HepG2 (cell line): ENCODE measurements around the gene ZFYVE27. TPM values are rescaled to one million over a fixed set of nuclear protein-coding genes. Genes with fewer than 3 reads are reported as not detected.

Experiments
- CBX1 ChIP-seq: IDR thresholded peaks from one replicate; pipeline ENCODE4 v1.6.1; 2016; ENCODE audit warnings: antibody characterized with exemption, low read depth
- ESRRA ChIP-seq: sonication (generic); formaldehyde crosslinking; IDR thresholded peaks from 2 replicates; pipeline ENCODE4 v1.5.1; 2020; ENCODE audit warnings: mild to moderate bottlenecking, low read depth, missing genetic modification reagents
- FOXA1 ChIP-seq, 2 experiments: fragments of 450-650 bp in 1 of 2; sonication (generic) in 1 of 2; formaldehyde crosslinking in 1 of 2; IDR thresholded peaks; 2 replicates each; pipeline versions ENCODE4 v1.4.0 to v1.6.1; 2016 to 2020; ENCODE audit warnings: missing genetic modification reagents in 1 of 2
- FUBP1 ChIP-seq: sonication (generic); formaldehyde crosslinking; IDR thresholded peaks from 2 replicates; pipeline ENCODE4 v1.5.1; 2020; ENCODE audit warnings: missing genetic modification reagents, mild to moderate bottlenecking, borderline replicate concordance
- HINFP ChIP-seq: sonication (generic); formaldehyde crosslinking; IDR thresholded peaks from 2 replicates; pipeline ENCODE4 v1.4.0; 2020; ENCODE audit warnings: low read depth, mild to moderate bottlenecking, missing genetic modification reagents
- JDP2 ChIP-seq: sonication (generic); formaldehyde crosslinking; IDR thresholded peaks from 2 replicates; pipeline ENCODE4 v1.8.1; 2022; ENCODE audit warnings: missing genetic modification reagents, borderline replicate concordance
- KDM6A ChIP-seq: IDR thresholded peaks from 2 replicates; pipeline ENCODE4 v1.6.1; 2016; ENCODE audit warnings: low read depth
- LCORL ChIP-seq, 2 experiments: fragments of 450-650 bp in 1 of 2; sonication (generic) in 1 of 2; formaldehyde crosslinking in 1 of 2; IDR thresholded peaks; 2 replicates each; pipeline versions ENCODE4 v1.5.0 to v1.6.1; 2017 to 2020; ENCODE audit warnings: antibody characterized with exemption in 1 of 2, missing genetic modification reagents in 1 of 2
- NR2C2 ChIP-seq: sonication (generic); formaldehyde crosslinking; IDR thresholded peaks from 2 replicates; pipeline ENCODE4 v1.4.0; 2020; ENCODE audit warnings: missing genetic modification reagents, mild to moderate bottlenecking, moderate library complexity, borderline replicate concordance
- PLRG1 ChIP-seq: fragments of 450-650 bp; conservative IDR thresholded peaks from 2 replicates; pipeline ENCODE4 v1.6.1; 2016
- SKIL ChIP-seq: sonication (generic); formaldehyde crosslinking; IDR thresholded peaks from 2 replicates; pipeline ENCODE4 v1.8.0; 2022; ENCODE audit warnings: missing genetic modification reagents, mild to moderate bottlenecking, moderate library complexity, borderline replicate concordance
- SYNCRIP ChIP-seq: fragments of 200-400 bp; formaldehyde crosslinking; IDR thresholded peaks from 2 replicates; pipeline ENCODE4 v1.6.1; 2018; ENCODE audit warnings: mild to moderate bottlenecking, low read depth, low read length; ENCODE audit not compliant: insufficient read depth
- TCF7L2 ChIP-seq: IDR thresholded peaks from 2 replicates; pipeline ENCODE4 v1.6.1; 2011; ENCODE audit warnings: mild to moderate bottlenecking, low read depth, low read length, moderate library complexity
- ZBTB25 ChIP-seq: IDR thresholded peaks from 2 replicates; pipeline ENCODE4 v1.6.1; 2018; ENCODE audit warnings: missing genetic modification reagents
- ZMYM3 ChIP-seq: sonication (generic); formaldehyde crosslinking; IDR thresholded peaks from 2 replicates; pipeline ENCODE4 v1.5.1; 2020; ENCODE audit warnings: mild to moderate bottlenecking, missing genetic modification reagents
- ZNF256 ChIP-seq: sonication (generic); formaldehyde crosslinking; conservative IDR thresholded peaks from 2 replicates; pipeline ENCODE4 v1.4.0; 2020; ENCODE audit warnings: missing genetic modification reagents
- ZNF350 ChIP-seq: sonication (generic); formaldehyde crosslinking; IDR thresholded peaks from 2 replicates; pipeline ENCODE4 v1.4.0; 2020; ENCODE audit warnings: mild to moderate bottlenecking, low read depth, missing genetic modification reagents, borderline replicate concordance
- ZNF451 ChIP-seq: sonication (generic); formaldehyde crosslinking; IDR thresholded peaks from 2 replicates; pipeline ENCODE4 v1.5.0; 2020; ENCODE audit warnings: mild to moderate bottlenecking, missing genetic modification reagents
- ZNF770 ChIP-seq: sonication (generic); formaldehyde crosslinking; IDR thresholded peaks from 2 replicates; pipeline ENCODE4 v1.5.0; 2020; ENCODE audit warnings: mild to moderate bottlenecking, missing genetic modification reagents
- ZSCAN25 ChIP-seq: sonication (generic); formaldehyde crosslinking; IDR thresholded peaks from 2 replicates; pipeline ENCODE4 v1.8.0; 2022; ENCODE audit warnings: mild to moderate bottlenecking, missing genetic modification reagents
- polyA plus RNA-seq, 8 experiments: library from polyadenylated mRNA; depleted of rRNA in 3 of 8; stranded (reverse) in 7 of 8; unstranded in 1 of 8; fragments of >200 nt; fragmentation: Illumina TruSeq in 4 of 8; extraction: Trizol in 4 of 8; gene quantifications; 2 replicates each; pipeline versions ENCODE4 v1.2.1 to v1.2.3, GENCODE V29; 2011 to 2016; ENCODE audit warnings: low read depth in 4 of 8, missing spikeins in 1 of 8, mixed read lengths in 1 of 8; ENCODE audit not compliant: insufficient read depth in 1 of 8
- total RNA-seq, 5 experiments: library from RNA; depleted of rRNA; stranded (reverse); fragments of >200 nt; fragmentation: Illumina TruSeq; extraction: Trizol; gene quantifications; 2 replicates each; pipeline ENCODE4 v1.2.3, GENCODE V29; 2016; ENCODE audit warnings: low read depth in 1 of 5

Gene ZFYVE27
- total and polyA plus RNA-seq, 2 of the 13 experiments (the other 11 are each of a cell fraction or from before 2014, with no cell fraction given), result 19.7 to 20.5 TPM

- peak; percentile 66; the same call in 1 of the 2 replicates for TF ChIP-seq ZNF350 (CRISPR knock-in tag)
- no peak for TF ChIP-seq LCORL (IDR thresholded peaks at IDR 0.05)
- TF ChIP-seq LCORL (CRISPR knock-in tag; IDR thresholded peaks at IDR 0.05), result peak; percentile 83
- TF ChIP-seq PLRG1, result no peak
- TF ChIP-seq ESRRA (CRISPR knock-in tag), result peak; percentile 100
- peak; percentile 72 for TF ChIP-seq CBX1
- TF ChIP-seq ZNF770, result 0 out of 2 replicates have a peak, but pooled peaks have one; percentile 29
- peak; percentile 67 for TF ChIP-seq KDM6A (CRISPR knock-in tag)
- no peak; the same call in 1 of the 2 replicates for TF ChIP-seq HINFP (CRISPR knock-in tag)
- 0 out of 2 replicates have a peak, but pooled peaks have one; percentile 44 for TF ChIP-seq ZNF451 (CRISPR knock-in tag)
- TF ChIP-seq JDP2 (CRISPR knock-in tag), result no peak
- peak; percentile 49; the same call in 1 of the 2 replicates for TF ChIP-seq SKIL
- peak; percentile 65; the same call in 1 of the 2 replicates for TF ChIP-seq ZMYM3 (CRISPR knock-in tag)
- no peak for TF ChIP-seq FUBP1
- TF ChIP-seq ZSCAN25 (CRISPR knock-in tag), result no peak
- TF ChIP-seq SYNCRIP, result no peak
- TF ChIP-seq TCF7L2, result no peak
- TF ChIP-seq ZNF256, result no peak
- peak; percentile 33; the same call in 1 of the 2 replicates for TF ChIP-seq ZBTB25 (CRISPR knock-in tag)
- TF ChIP-seq NR2C2 (CRISPR knock-in tag), result peak; percentile 94
- no peak for TF ChIP-seq FOXA1 (IDR thresholded peaks at IDR 0.05)
- TF ChIP-seq FOXA1 (CRISPR knock-in tag; IDR thresholded peaks at IDR 0.05), result peak; percentile 62
These were observed 29.6 kb upstream of the ZFYVE27 start (continued) for GRCh38 chr10:97707134-97707861.
